Measurements from ENCODE around the gene SH2D6.

The SH2D6 gene

GRCh38 chr2:85434696-85435095 is 16.2 kb downstream of the SH2D6 start:
- H4K20me1 ChIP-seq (ENCODE audit: low read depth, low read length) = no peaks in the 10 kb centered on the region
- no peaks in the 10 kb centered on the region for H3K9me2 ChIP-seq (replicated peaks; ENCODE audit: insufficient read depth, low read length)
- H3F3A ChIP-seq (ENCODE audit: insufficient read depth) = no peaks in the 10 kb centered on the region
- TF ChIP-seq EZH2phosphoT487 (conservative IDR thresholded peaks at IDR 0.05; ENCODE audit: low read length) (no peak), CTCF (IDR thresholded peaks at IDR 0.05; ENCODE audit: insufficient read depth, low read length, poor library complexity, severe bottlenecking) (no peak)
- no peak overlapping the region for H3K27ac ChIP-seq (ENCODE audit: low read depth, low read length)
- no peaks in the 10 kb centered on the region for H3K9me3 ChIP-seq (ENCODE audit: insufficient read depth, low read length)
- H3K79me2 ChIP-seq (ENCODE audit: insufficient read depth, low read length) = no peaks in the 10 kb centered on the region
- H2AFZ ChIP-seq (ENCODE audit: low read depth, low read length, severe bottlenecking) = no peak overlapping the region
- no peaks in the 10 kb centered on the region for H3K27me3 ChIP-seq (ENCODE audit: low read length)
- H3K36me3 ChIP-seq (ENCODE audit: low read length) = no peaks in the 10 kb centered on the region
- H3K4me2 ChIP-seq (ENCODE audit: low read depth, low read length, poor library complexity, severe bottlenecking) = no peak overlapping the region
- no peak overlapping the region for H3K9ac ChIP-seq (ENCODE audit: low read length)
- H3K4me3 ChIP-seq (ENCODE audit: insufficient read depth, low read length, poor library complexity, severe bottlenecking) = no peak overlapping the region

DNA sequence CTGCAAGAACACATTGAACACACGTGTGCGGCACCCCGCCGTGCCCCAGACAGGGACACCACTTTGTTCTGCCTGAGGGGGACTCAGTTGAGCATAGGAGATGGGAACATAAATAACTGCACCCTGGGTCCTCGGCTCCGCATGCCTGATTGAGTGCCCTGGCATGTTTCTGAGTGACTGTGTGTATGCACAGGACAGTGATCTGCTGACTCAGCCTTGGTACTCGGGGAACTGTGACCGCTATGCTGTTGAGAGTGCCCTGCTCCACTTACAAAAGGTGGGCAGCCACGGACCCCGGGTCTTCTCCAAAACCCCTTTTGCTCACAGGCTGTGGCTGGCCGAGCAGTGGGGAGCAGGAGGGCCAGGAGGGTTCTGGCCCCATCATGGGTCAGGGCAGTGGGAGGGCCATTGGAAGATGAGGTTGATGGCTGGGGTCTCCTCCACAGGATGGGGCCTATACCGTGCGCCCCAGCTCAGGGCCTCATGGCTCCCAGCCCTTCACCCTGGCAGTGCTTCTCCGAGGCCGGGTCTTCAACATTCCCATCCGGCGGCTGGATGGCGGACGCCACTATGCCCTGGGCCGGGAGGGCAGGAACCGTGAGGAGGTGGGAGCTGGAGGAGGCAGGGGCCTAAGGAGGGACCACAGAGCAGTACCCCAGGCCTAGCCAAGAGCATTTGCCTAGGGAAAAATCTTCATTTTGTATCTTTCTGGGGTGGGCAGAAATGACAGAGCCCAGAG is 16.9 kb downstream of the SH2D6 start:
- Histone ChIP-seq H3K9me2 (replicated peaks; ENCODE audit: insufficient read depth, low read length) (no peaks in the 10 kb centered on the region), H3K4me2 (ENCODE audit: low read depth, low read length, poor library complexity, severe bottlenecking) (no peak overlapping the region), H3K9me3 (ENCODE audit: insufficient read depth, low read length) (no peaks in the 10 kb centered on the region), H3K9ac (ENCODE audit: low read length) (no peak overlapping the region), H3K36me3 (ENCODE audit: low read length) (no peaks in the 10 kb centered on the region), H3K27ac (ENCODE audit: low read depth, low read length) (no peak overlapping the region), H3F3A (ENCODE audit: insufficient read depth) (no peaks in the 10 kb centered on the region), H3K27me3 (ENCODE audit: low read length) (no peaks in the 10 kb centered on the region), H4K20me1 (ENCODE audit: low read depth, low read length) (no peaks in the 10 kb centered on the region), H2AFZ (ENCODE audit: low read depth, low read length, severe bottlenecking) (no peak overlapping the region), H3K4me3 (ENCODE audit: insufficient read depth, low read length, poor library complexity, severe bottlenecking) (no peak overlapping the region), H3K79me2 (ENCODE audit: insufficient read depth, low read length) (no peaks in the 10 kb centered on the region)
- TF ChIP-seq EZH2phosphoT487 (conservative IDR thresholded peaks at IDR 0.05; ENCODE audit: low read length) (no peak), CTCF (IDR thresholded peaks at IDR 0.05; ENCODE audit: insufficient read depth, low read length, poor library complexity, severe bottlenecking) (no peak)

GRCh38 chr2:85435981-85436835 is 17.7 kb downstream of the SH2D6 start:
- TF ChIP-seq EZH2phosphoT487 (conservative IDR thresholded peaks at IDR 0.05; ENCODE audit: low read length) (no peak), CTCF (IDR thresholded peaks at IDR 0.05; ENCODE audit: insufficient read depth, low read length, poor library complexity, severe bottlenecking) (no peak)
- Histone ChIP-seq H3K27ac (ENCODE audit: low read depth, low read length) (no peak overlapping the region), H3K9me3 (ENCODE audit: insufficient read depth, low read length) (no peaks in the 10 kb centered on the region), H3K4me3 (ENCODE audit: insufficient read depth, low read length, poor library complexity, severe bottlenecking) (no peak overlapping the region), H2AFZ (ENCODE audit: low read depth, low read length, severe bottlenecking) (no peak overlapping the region), H3K9ac (ENCODE audit: low read length) (no peak overlapping the region), H4K20me1 (ENCODE audit: low read depth, low read length) (no peaks in the 10 kb centered on the region), H3K9me2 (replicated peaks; ENCODE audit: insufficient read depth, low read length) (no peaks in the 10 kb centered on the region), H3K79me2 (ENCODE audit: insufficient read depth, low read length) (no peaks in the 10 kb centered on the region), H3K4me2 (ENCODE audit: low read depth, low read length, poor library complexity, severe bottlenecking) (no peak overlapping the region), H3K36me3 (ENCODE audit: low read length) (no peaks in the 10 kb centered on the region), H3F3A (ENCODE audit: insufficient read depth) (no peaks in the 10 kb centered on the region), H3K27me3 (ENCODE audit: low read length) (no peaks in the 10 kb centered on the region)

Measured in SU-DHL-6 (cell line).